SU-DHL-6 (cell line): Measurements from ENCODE around the gene STPG4.

Experiments used
- H2AFZ ChIP-seq: fragments of 200-600 bp; sonication (generic); 2 replicates; pipeline ENCODE4 v1.6.1; 2014; ENCODE audit warnings: low read depth, mild to moderate bottlenecking, moderate library complexity, mixed read lengths, antibody characterized with exemption, low read length; ENCODE audit not compliant: severe bottlenecking
- H3F3A ChIP-seq: fragments of 200-600 bp; shearing (Covaris generic); 2 replicates; pipeline ENCODE4 v1.6.0; 2016; ENCODE audit warnings: antibody characterized with exemption, mild to moderate bottlenecking; ENCODE audit not compliant: insufficient read depth
- H3K27ac ChIP-seq: fragments of 200-600 bp; sonication (generic); 2 replicates; pipeline ENCODE4 v1.5.1; 2016; ENCODE audit warnings: low read depth, mild to moderate bottlenecking, low read length, moderate library complexity, mixed read lengths
- H3K27me3 ChIP-seq: fragments of 200-600 bp; sonication (generic), shearing (Covaris generic); 2 replicates; pipeline ENCODE4 v1.6.0; 2014; ENCODE audit warnings: mild to moderate bottlenecking, low read length
- H3K36me3 ChIP-seq: fragments of 200-600 bp; sonication (generic); 2 replicates; pipeline ENCODE4 v1.6.1; 2014; ENCODE audit warnings: mild to moderate bottlenecking, low read length, mixed read lengths
- H3K4me2 ChIP-seq: fragments of 300-600, 200-600 bp; shearing (Covaris generic), sonication (generic); 2 replicates; pipeline ENCODE4 v1.6.0; 2014; ENCODE audit warnings: low read length, low read depth, mild to moderate bottlenecking; ENCODE audit not compliant: poor library complexity, severe bottlenecking
- H3K4me3 ChIP-seq: fragments of 200-600 bp; sonication (generic); 2 replicates; pipeline ENCODE4 v1.5.1; 2014; ENCODE audit warnings: antibody characterized with exemption, low read length, mild to moderate bottlenecking, mixed read lengths; ENCODE audit not compliant: insufficient read depth, poor library complexity, severe bottlenecking
- H3K79me2 ChIP-seq: fragments of 200-600 bp; sonication (generic); 2 replicates; pipeline ENCODE4 v1.6.1; 2014; ENCODE audit warnings: mild to moderate bottlenecking, low read length, moderate library complexity; ENCODE audit not compliant: insufficient read depth
- H3K9ac ChIP-seq: fragments of 200-600 bp; sonication (generic); 2 replicates; pipeline ENCODE4 v1.7.0; 2014; ENCODE audit warnings: mild to moderate bottlenecking, low read length
- H3K9me2 ChIP-seq: fragments of 200-600 bp; sonication (generic); replicated peaks from 2 replicates; pipeline ENCODE4 v1.6.1; 2014; ENCODE audit warnings: low read length; ENCODE audit not compliant: insufficient read depth
- H3K9me3 ChIP-seq: fragments of 200-600 bp; sonication (generic); 2 replicates; pipeline ENCODE4 v1.6.1; 2014; ENCODE audit warnings: low read length, mixed read lengths; ENCODE audit not compliant: insufficient read depth
- H4K20me1 ChIP-seq: fragments of 200-600 bp; sonication (generic); 2 replicates; pipeline ENCODE4 v1.6.1; 2014; ENCODE audit warnings: low read depth, mild to moderate bottlenecking, antibody characterized with exemption, low read length, moderate library complexity, mixed read lengths
- CTCF ChIP-seq: fragments of 200-600 bp; sonication (generic); IDR thresholded peaks from one replicate; pipeline ENCODE4 v1.5.1; 2017; ENCODE audit warnings: antibody characterized with exemption, mild to moderate bottlenecking, low read length, moderate library complexity; ENCODE audit not compliant: insufficient read depth, poor library complexity, severe bottlenecking
- EZH2phosphoT487 ChIP-seq: fragments of 200-600 bp; sonication (generic), shearing (Covaris generic); conservative IDR thresholded peaks from 2 replicates; pipeline ENCODE4 v1.6.1; 2018; ENCODE audit warnings: mild to moderate bottlenecking, antibody characterized with exemption, low read length, moderate library complexity, mixed read lengths

Gene STPG4

GRCh38 chr2:47179388-47179787, 24.3 kb upstream of the STPG4 start:
- no peak overlapping the region for H3K4me3 ChIP-seq
- H4K20me1 ChIP-seq: peaks cover 7% of the 10 kb centered on the region
- H3K9ac ChIP-seq: no peak overlapping the region
- H3K4me2 ChIP-seq: no peak overlapping the region
- peaks cover 17% of the 10 kb centered on the region for H3K79me2 ChIP-seq
- H3K27me3 ChIP-seq: no peaks in the 10 kb centered on the region
- no peak overlapping the region for H2AFZ ChIP-seq
- H3K9me2 ChIP-seq: no peaks in the 10 kb centered on the region
- no peaks in the 10 kb centered on the region for H3F3A ChIP-seq
- TF ChIP-seq CTCF: no peak
- no peak for TF ChIP-seq EZH2phosphoT487
- H3K36me3 ChIP-seq: peaks cover 7% of the 10 kb centered on the region; the same call in 1 of the 2 replicates
- no peaks in the 10 kb centered on the region for H3K9me3 ChIP-seq
- H3K27ac ChIP-seq: no peak overlapping the region

GRCh38 chr2:47178341-47178740, 23.2 kb upstream of the STPG4 start:
- Histone ChIP-seq H3K27ac (no peak overlapping the region), H3K9ac (no peak overlapping the region), H3K9me3 (no peaks in the 10 kb centered on the region), H3K27me3 (no peaks in the 10 kb centered on the region), H3K4me3 (no peak overlapping the region), H3K9me2 (no peaks in the 10 kb centered on the region), H3K4me2 (no peak overlapping the region), H3F3A (0 out of 2 replicates have a peak, but pooled peaks cover 6% of the 10 kb centered on the region), H2AFZ (no peak overlapping the region), H3K79me2 (peaks cover 28% of the 10 kb centered on the region), H4K20me1 (peaks cover 18% of the 10 kb centered on the region), H3K36me3 (peaks cover 15% of the 10 kb centered on the region; the same call in 1 of the 2 replicates)
- TF ChIP-seq CTCF (no peak), EZH2phosphoT487 (no peak)

GRCh38 chr2:47177043-47177565, 22.0 kb upstream of the STPG4 start:
- H3K4me2 ChIP-seq: peak overlapping the region; percentile 85
- H3K36me3 ChIP-seq: peaks cover 18% of the 10 kb centered on the region
- H2AFZ ChIP-seq: peak overlapping the region; percentile 88
- no peaks in the 10 kb centered on the region for H3K9me3 ChIP-seq
- H3F3A ChIP-seq: 0 out of 2 replicates have a peak, but pooled peaks cover 9% of the 10 kb centered on the region
- peak overlapping the region; percentile 92 for H3K27ac ChIP-seq
- peaks cover 40% of the 10 kb centered on the region for H3K79me2 ChIP-seq
- no peak for TF ChIP-seq CTCF
- TF ChIP-seq EZH2phosphoT487: no peak
- peak overlapping the region; percentile 90 for H3K4me3 ChIP-seq
- no peaks in the 10 kb centered on the region for H3K9me2 ChIP-seq
- no peaks in the 10 kb centered on the region for H3K27me3 ChIP-seq
- peaks cover 28% of the 10 kb centered on the region for H4K20me1 ChIP-seq
- H3K9ac ChIP-seq: peak overlapping the region; percentile 100
